Stimulated activated memory B cell treated with anti-CD40 and anti-IgM and Interleukin-4, amounts not matched to agents 10 μg/mL and 1 μg/mL and 100 μg/mL, for 72 hours (primary cell): ENCODE measurements around the gene SUPT5H.
"Not testable (repeated sequence)": the region's sequence is repeated elsewhere in the genome, so short reads cannot be mapped to it uniquely, and the experiment has no call there.

Source experiments
- ATAC-seq: fragments of 150-1000 bp; cut with Tn5 transposase; 2 replicates; pipeline ENCODE4 v1.10.0; 2021
- H3K27ac Mint-ChIP-seq: one replicate; pipeline ENCODE4 v1.8.0; 2022; ENCODE audit warnings: mild to moderate bottlenecking, mixed read lengths
- H3K27me3 Mint-ChIP-seq: one replicate; pipeline ENCODE4 v1.8.0; 2022; ENCODE audit warnings: mixed read lengths
- H3K36me3 Mint-ChIP-seq: one replicate; pipeline ENCODE4 v1.8.0; 2022; ENCODE audit warnings: mixed read lengths
- H3K4me1 Mint-ChIP-seq: one replicate; pipeline ENCODE4 v1.8.0; 2022; ENCODE audit warnings: mixed read lengths
- H3K4me3 Mint-ChIP-seq: one replicate; pipeline ENCODE4 v1.8.0; 2022; ENCODE audit warnings: mild to moderate bottlenecking, moderate library complexity, mixed read lengths
- H3K9me3 Mint-ChIP-seq: one replicate; pipeline ENCODE4 v1.8.0; 2022; ENCODE audit warnings: mixed read lengths

SUPT5H gene

GRCh38 chr19:39430675-39431593, 14.4 kb upstream of the SUPT5H start:
- no peaks in the 10 kb centered on the region for H3K9me3 Mint-ChIP-seq
- peaks cover 45% of the 10 kb centered on the region for H3K36me3 Mint-ChIP-seq
- peak overlapping the region; percentile 94 for H3K27ac Mint-ChIP-seq
- H3K4me1 Mint-ChIP-seq = peaks cover 55% of the 10 kb centered on the region
- H3K4me3 Mint-ChIP-seq = peak overlapping the region; percentile 38
- no peaks in the 10 kb centered on the region for H3K27me3 Mint-ChIP-seq
- peak; percentile 84 for ATAC-seq

- no peaks in the 10 kb centered on the region for H3K9me3 Mint-ChIP-seq
- H3K36me3 Mint-ChIP-seq = peaks cover 40% of the 10 kb centered on the region
- no peaks in the 10 kb centered on the region for H3K27me3 Mint-ChIP-seq
- peak overlapping the region; percentile 94 for H3K27ac Mint-ChIP-seq
- ATAC-seq = no peak
- no peak overlapping the region for H3K4me3 Mint-ChIP-seq
- peaks cover 64% of the 10 kb centered on the region for H3K4me1 Mint-ChIP-seq
Measured at GRCh38 chr19:39432677-39433025, 12.7 kb upstream of the SUPT5H start.

GRCh38 chr19:39433480-39434079, 11.8 kb upstream of the SUPT5H start:
- no peak overlapping the region for H3K27ac Mint-ChIP-seq
- no peaks in the 10 kb centered on the region for H3K27me3 Mint-ChIP-seq
- H3K4me1 Mint-ChIP-seq = peaks cover 64% of the 10 kb centered on the region
- ATAC-seq = no peak
- peaks cover 40% of the 10 kb centered on the region for H3K36me3 Mint-ChIP-seq
- H3K4me3 Mint-ChIP-seq = peak overlapping the region; percentile 95
- no peaks in the 10 kb centered on the region for H3K9me3 Mint-ChIP-seq

- Mint-ChIP-seq H3K27me3 (no peaks in the 10 kb centered on the region), H3K4me1 (peaks cover 64% of the 10 kb centered on the region), H3K36me3 (peaks cover 40% of the 10 kb centered on the region), H3K27ac (peak overlapping the region; percentile 99), H3K9me3 (no peaks in the 10 kb centered on the region), H3K4me3 (peak overlapping the region; percentile 95)
- no peak for ATAC-seq
Measured at GRCh38 chr19:39434123-39435076, 11.0 kb upstream of the SUPT5H start.

- Mint-ChIP-seq H3K36me3 (peaks cover 35% of the 10 kb centered on the region), H3K4me3 (peak within 1 kb of the TSS; percentile 95), H3K4me1 (peaks cover 68% of the 10 kb centered on the region), H3K27me3 (no peaks in the 10 kb centered on the region), H3K9me3 (no peaks in the 10 kb centered on the region), H3K27ac (peak within 1 kb of the TSS; percentile 99)
- ATAC-seq = peak; percentile 96
Measured at GRCh38 chr19:39435499-39436349, 9.7 kb upstream of the SUPT5H start, which contains the start of gene RPS16. Gene RPS16 (minus strand): TSS chr19:39435949. CDS start chr19:39435895, 54 bp downstream.

DNA sequence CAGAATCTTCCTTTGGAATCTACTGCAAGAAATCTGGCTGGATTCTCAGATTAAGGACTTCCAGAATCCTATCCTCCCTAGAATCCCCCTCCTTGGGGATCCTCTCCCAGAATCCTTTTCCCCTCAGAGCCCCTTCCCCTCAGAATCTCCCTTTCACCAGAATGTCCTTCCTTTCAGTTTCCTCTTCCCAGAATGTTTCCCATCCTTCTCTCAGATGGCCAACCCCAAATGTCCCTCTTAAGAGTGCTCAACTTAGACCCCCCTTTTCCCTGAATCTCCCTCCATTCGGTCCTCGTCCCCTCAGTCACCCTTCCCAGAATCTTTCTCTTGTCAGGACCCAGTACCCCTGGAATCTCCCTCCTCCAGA, 9.0 kb upstream of the SUPT5H start:
- H3K4me3 Mint-ChIP-seq = peak overlapping the region; percentile 95
- H3K27me3 Mint-ChIP-seq = no peaks in the 10 kb centered on the region
- H3K27ac Mint-ChIP-seq = peak overlapping the region; percentile 99
- H3K4me1 Mint-ChIP-seq = peaks cover 63% of the 10 kb centered on the region
- no peak for ATAC-seq
- H3K9me3 Mint-ChIP-seq = no peaks in the 10 kb centered on the region
- peaks cover 35% of the 10 kb centered on the region for H3K36me3 Mint-ChIP-seq

DNA sequence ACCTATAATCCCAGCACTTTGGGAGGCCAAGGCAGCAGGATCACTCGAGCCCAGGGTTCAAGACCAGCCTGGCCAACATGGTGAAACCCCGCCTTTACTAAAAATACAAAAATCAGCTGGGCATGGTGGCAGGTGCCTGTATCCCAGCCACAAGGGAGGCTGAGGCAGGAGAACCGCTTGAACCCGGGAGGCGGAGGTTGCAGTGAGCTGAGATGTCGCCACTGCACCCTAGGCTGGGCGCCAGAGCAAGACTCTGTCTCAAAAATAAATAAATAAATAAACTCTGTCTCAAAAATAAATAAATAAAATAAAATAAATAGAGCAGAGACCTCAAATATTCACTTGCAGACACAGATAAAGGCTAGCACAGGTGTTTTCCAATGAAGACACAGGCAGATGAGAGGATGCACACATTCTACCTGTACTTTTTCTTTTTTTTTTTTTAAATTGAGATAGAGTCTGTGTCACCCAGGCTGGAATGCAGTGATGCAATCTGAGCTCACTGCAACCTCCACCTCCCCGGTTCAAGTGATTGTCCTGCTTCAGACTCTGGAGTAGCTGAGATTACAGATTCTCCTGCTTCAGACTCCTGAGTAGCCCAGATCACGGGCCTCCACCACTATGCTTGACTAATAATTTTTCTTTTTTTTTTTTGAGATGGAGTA, 7.0 kb upstream of the SUPT5H start:
- Mint-ChIP-seq H3K4me3 (no peak overlapping the region), H3K4me1 (peaks cover 48% of the 10 kb centered on the region), H3K36me3 (peaks cover 23% of the 10 kb centered on the region), H3K27me3 (no peaks in the 10 kb centered on the region), H3K9me3 (no peaks in the 10 kb centered on the region), H3K27ac (no peak overlapping the region)
- ATAC-seq = no peak

GRCh38 chr19:39444598-39445195, 685 bp upstream of the SUPT5H start:
- no peaks in the 10 kb centered on the region for H3K27me3 Mint-ChIP-seq
- peak overlapping the region; percentile 98 for H3K27ac Mint-ChIP-seq
- H3K9me3 Mint-ChIP-seq = no peaks in the 10 kb centered on the region
- H3K4me3 Mint-ChIP-seq = peak overlapping the region; percentile 90
- no peak for ATAC-seq
- peaks cover 32% of the 10 kb centered on the region for H3K36me3 Mint-ChIP-seq
- peaks cover 67% of the 10 kb centered on the region for H3K4me1 Mint-ChIP-seq

GRCh38 chr19:39446365-39447084, 1.1 kb downstream of the SUPT5H start:
- H3K9me3 Mint-ChIP-seq = no peaks in the 10 kb centered on the region
- no peaks in the 10 kb centered on the region for H3K27me3 Mint-ChIP-seq
- H3K36me3 Mint-ChIP-seq = peaks cover 34% of the 10 kb centered on the region
- ATAC-seq = no peak
- peak overlapping the region; percentile 90 for H3K4me3 Mint-ChIP-seq
- H3K4me1 Mint-ChIP-seq = peaks cover 70% of the 10 kb centered on the region
- H3K27ac Mint-ChIP-seq = peak overlapping the region; percentile 98

GRCh38 chr19:39448271-39448670, 2.9 kb downstream of the SUPT5H start:
- Mint-ChIP-seq H3K27ac (peak overlapping the region; percentile 98), H3K9me3 (no peaks in the 10 kb centered on the region), H3K27me3 (no peaks in the 10 kb centered on the region), H3K4me3 (peak overlapping the region; percentile 90), H3K4me1 (peaks cover 88% of the 10 kb centered on the region), H3K36me3 (peaks cover 51% of the 10 kb centered on the region)
- ATAC-seq = peak; percentile 79

DNA sequence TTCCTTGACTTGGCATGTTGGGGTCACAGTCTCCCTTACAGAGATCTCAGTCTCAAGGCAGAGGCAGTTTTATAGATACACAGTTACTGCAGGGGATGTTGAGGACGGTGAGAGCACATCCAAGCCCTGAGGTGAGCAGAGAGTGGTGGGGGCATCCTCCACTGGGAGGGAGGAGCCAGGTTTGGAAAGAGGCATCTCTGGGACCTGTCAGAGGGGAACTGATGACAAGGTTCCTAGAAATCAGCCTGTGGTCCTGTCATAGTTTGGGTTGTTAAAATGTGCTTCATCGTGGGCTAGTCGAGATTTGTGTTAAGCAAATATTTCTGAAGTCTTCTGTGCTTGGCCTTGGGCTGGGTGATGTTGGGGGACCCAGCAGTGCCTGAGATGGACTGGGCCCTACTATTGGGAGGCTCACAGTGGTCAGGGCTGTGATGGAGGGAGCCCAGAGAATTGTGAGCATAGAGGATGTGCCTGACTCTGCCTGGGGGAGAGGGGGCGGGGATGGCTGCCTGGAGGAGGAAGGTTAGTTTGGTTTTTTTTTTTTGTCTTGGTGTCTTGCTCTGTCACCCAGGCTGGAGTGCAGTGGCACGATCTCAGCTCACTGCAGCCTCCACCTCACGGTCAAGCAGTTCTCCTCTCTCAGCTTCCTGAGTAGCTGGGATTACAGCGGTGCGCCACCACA, 3.9 kb downstream of the SUPT5H start:
- H3K36me3 Mint-ChIP-seq = peaks cover 54% of the 10 kb centered on the region

DNA sequence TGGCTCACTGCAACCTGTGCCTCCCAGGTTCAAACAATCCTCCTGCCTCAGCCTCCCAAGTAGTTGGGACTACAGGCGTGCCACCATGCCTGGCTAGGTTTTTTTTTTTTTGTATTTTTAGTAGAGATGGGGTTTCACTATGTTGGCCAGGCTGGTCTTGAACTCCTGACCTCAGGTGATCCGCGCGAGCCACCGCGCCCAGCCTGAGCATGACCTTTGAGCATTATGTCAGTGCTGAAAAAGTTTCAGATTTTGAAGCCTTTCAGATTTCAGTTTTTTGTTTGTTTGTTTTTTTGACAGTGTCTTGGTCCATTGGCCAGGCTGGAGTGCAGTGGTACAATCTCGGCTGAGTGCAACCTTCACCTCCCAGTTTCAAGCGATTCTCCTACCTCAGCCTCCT, 5.9 kb downstream of the SUPT5H start:
- H3K27me3 Mint-ChIP-seq, H3K4me3 Mint-ChIP-seq, ATAC-seq, H3K9me3 Mint-ChIP-seq: not testable (repeated sequence)
- H3K4me1 Mint-ChIP-seq = peaks cover 74% of the 10 kb centered on the region
- peak overlapping the region; percentile 71 for H3K27ac Mint-ChIP-seq
- peaks cover 54% of the 10 kb centered on the region for H3K36me3 Mint-ChIP-seq

More for the DNA sequence above, 3.9 kb downstream of the SUPT5H start:
- Mint-ChIP-seq H3K27ac (peak overlapping the region; percentile 98), H3K9me3 (no peaks in the 10 kb centered on the region), H3K27me3 (no peaks in the 10 kb centered on the region), H3K4me1 (peaks cover 83% of the 10 kb centered on the region), H3K4me3 (peak overlapping the region; percentile 70)
- no peak for ATAC-seq

DNA sequence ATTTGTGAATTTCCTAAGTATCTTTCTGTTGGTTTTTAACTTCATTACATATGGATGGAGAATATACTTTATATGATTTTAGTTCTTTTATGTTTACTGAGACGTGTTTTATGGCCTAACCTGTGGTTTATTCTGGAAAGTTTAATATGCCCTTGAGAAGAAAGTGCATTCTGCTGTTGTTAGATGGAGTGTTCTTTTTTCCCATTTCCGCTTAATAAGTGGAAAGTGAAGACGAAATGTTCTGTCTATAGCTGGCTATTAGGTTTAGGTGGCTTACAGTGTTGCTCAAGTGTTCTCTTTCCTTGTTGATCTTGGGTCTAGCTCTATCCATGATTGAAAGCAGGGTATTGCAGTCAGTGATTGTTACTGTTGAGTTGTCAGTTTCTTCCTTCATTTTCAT, 18.0 kb downstream of the SUPT5H start:
- no peak for ATAC-seq
- peaks cover 59% of the 10 kb centered on the region for H3K36me3 Mint-ChIP-seq
- no peak overlapping the region for H3K27ac Mint-ChIP-seq
- H3K27me3 Mint-ChIP-seq = no peaks in the 10 kb centered on the region
- H3K4me1 Mint-ChIP-seq = peaks cover 5% of the 10 kb centered on the region
- no peak overlapping the region for H3K4me3 Mint-ChIP-seq
- no peaks in the 10 kb centered on the region for H3K9me3 Mint-ChIP-seq
